ENCODE results near the gene FBLN1. TPM values are rescaled to one million over a fixed set of nuclear protein-coding genes. Genes with fewer than 3 reads are reported as not detected.

Gene FBLN1
- total RNA-seq, 1 experiment from 2014 or later: 183 TPM

- H3K9me3 Mint-ChIP-seq: peaks cover 34% of the 10 kb centered on the region
- CTCF ChIA-PET: no interaction called here
Measured at GRCh38 chr22:45480717-45481116, 22.0 kb upstream of the FBLN1 start.

More at GRCh38 chr22:45480717-45481116, 22.0 kb upstream of the FBLN1 start:
- Mint-ChIP-seq H3K27me3 (ENCODE audit: low read depth) (peaks cover 6% of the 10 kb centered on the region), H3K4me1 (0 out of 2 replicates have a peak, but pooled peaks cover 3% of the 10 kb centered on the region), H3K36me3 (peaks cover 18% of the 10 kb centered on the region), H3K27ac (no peak overlapping the region), H3K4me3 (no peak overlapping the region)
- no peak for DNase-seq (ENCODE audit: low spot score)
- POLR2A ChIA-PET: no interaction called here
- ATAC-seq: no peak
- TF ChIP-seq ZSCAN18 (CRISPR knock-in tag; IDR thresholded peaks at IDR 0.05) (no peak), ZNF121 (CRISPR knock-in tag; IDR thresholded peaks at IDR 0.05) (no peak), NR3C1 (CRISPR knock-in tag; conservative IDR thresholded peaks at IDR 0.05; ENCODE audit: low read depth) (no peak), SMAD3 (CRISPR knock-in tag; IDR thresholded peaks at IDR 0.05; ENCODE audit: borderline replicate concordance) (no peak), ERG (CRISPR knock-in tag; IDR thresholded peaks at IDR 0.05) (no peak), GRHL2 (CRISPR knock-in tag; IDR thresholded peaks at IDR 0.05; ENCODE audit: insufficient replicate concordance, severe bottlenecking) (no peak), AFF4 (CRISPR knock-in tag; IDR thresholded peaks at IDR 0.05; ENCODE audit: borderline replicate concordance) (no peak), CDX4 (CRISPR knock-in tag; IDR thresholded peaks at IDR 0.05; ENCODE audit: borderline replicate concordance) (no peak), TEAD4 (CRISPR knock-in tag; IDR thresholded peaks at IDR 0.05) (no peak), TEAD1 (CRISPR knock-in tag; IDR thresholded peaks at IDR 0.05) (no peak), SP1 (CRISPR knock-in tag; conservative IDR thresholded peaks at IDR 0.05) (no peak), CBFB (CRISPR knock-in tag; IDR thresholded peaks at IDR 0.05; ENCODE audit: low read depth) (no peak), ZNF263 (CRISPR knock-in tag; IDR thresholded peaks at IDR 0.05; ENCODE audit: low read depth) (no peak), USF2 (CRISPR knock-in tag; IDR thresholded peaks at IDR 0.05) (no peak), MXD4 (CRISPR knock-in tag; IDR thresholded peaks at IDR 0.05; ENCODE audit: borderline replicate concordance) (no peak)
